GM12878 (cell line): Measurements from ENCODE around the gene CHKA.
A peak's percentile ranks its signal among the peaks of the same experiment; 100 is the strongest.

Experiments
- BCL11A ChIP-seq: IDR thresholded peaks from 2 replicates; pipeline ENCODE4 v1.6.1; 2011; ENCODE audit warnings: low read depth, low read length
- BHLHE40 ChIP-seq, 2 experiments: fragments of 450-650 bp in 1 of 2; IDR thresholded peaks; 2 replicates each; pipeline ENCODE4 v1.6.1; 2011 to 2017; ENCODE audit warnings: low read depth in 2 of 2, borderline replicate concordance in 1 of 2, improper control_type of control experiment in 1 of 2, low read length in 1 of 2, mild to moderate bottlenecking in 1 of 2
- EZH2 ChIP-seq: IDR thresholded peaks from 2 replicates; pipeline ENCODE4 v1.6.1; 2012; ENCODE audit warnings: low read depth, mild to moderate bottlenecking, control low read depth, inconsistent platforms, low read length, borderline replicate concordance; ENCODE audit not compliant: control insufficient read depth
- NFYB ChIP-seq: IDR thresholded peaks from 2 replicates; pipeline ENCODE4 v1.6.1; 2011; ENCODE audit warnings: low read depth, mild to moderate bottlenecking, low read length, improper control_type of control experiment, moderate library complexity; ENCODE audit not compliant: insufficient read depth
- POLR2A ChIP-seq: IDR thresholded peaks from 2 replicates; pipeline ENCODE4 v1.6.1; 2011; ENCODE audit warnings: low read depth, mild to moderate bottlenecking, low read length
- YY1 ChIP-seq: IDR thresholded peaks from 2 replicates; pipeline ENCODE4 v1.6.1; 2011; ENCODE audit warnings: low read depth, mild to moderate bottlenecking, low read length
- TF ChIP-seq, protein P1 (sequence below), 3 experiments: IDR thresholded peaks in 2 of 3; conservative IDR thresholded peaks in 1 of 3; 2 replicates each; pipeline ENCODE4 v1.5.1; 2011; ENCODE audit warnings: low read depth in 3 of 3, low read length in 3 of 3, mild to moderate bottlenecking in 3 of 3, control low read depth in 2 of 3, moderate library complexity in 2 of 3, inconsistent platforms in 1 of 3, mixed read lengths in 1 of 3; ENCODE audit not compliant: control insufficient read depth in 2 of 3, insufficient read depth in 1 of 3; ENCODE audit errors: extremely low read depth in 1 of 3
- TF ChIP-seq, protein P2 (sequence below): IDR thresholded peaks from 2 replicates; pipeline ENCODE4 v1.6.1; 2012; ENCODE audit warnings: mild to moderate bottlenecking, low read depth, low read length
- TF ChIP-seq, protein P3 (sequence below): fragments of 450-650 bp; formaldehyde crosslinking; IDR thresholded peaks from 2 replicates; pipeline ENCODE4 v1.5.0; 2022; ENCODE audit warnings: mild to moderate bottlenecking, missing genetic modification characterization

DNA sequence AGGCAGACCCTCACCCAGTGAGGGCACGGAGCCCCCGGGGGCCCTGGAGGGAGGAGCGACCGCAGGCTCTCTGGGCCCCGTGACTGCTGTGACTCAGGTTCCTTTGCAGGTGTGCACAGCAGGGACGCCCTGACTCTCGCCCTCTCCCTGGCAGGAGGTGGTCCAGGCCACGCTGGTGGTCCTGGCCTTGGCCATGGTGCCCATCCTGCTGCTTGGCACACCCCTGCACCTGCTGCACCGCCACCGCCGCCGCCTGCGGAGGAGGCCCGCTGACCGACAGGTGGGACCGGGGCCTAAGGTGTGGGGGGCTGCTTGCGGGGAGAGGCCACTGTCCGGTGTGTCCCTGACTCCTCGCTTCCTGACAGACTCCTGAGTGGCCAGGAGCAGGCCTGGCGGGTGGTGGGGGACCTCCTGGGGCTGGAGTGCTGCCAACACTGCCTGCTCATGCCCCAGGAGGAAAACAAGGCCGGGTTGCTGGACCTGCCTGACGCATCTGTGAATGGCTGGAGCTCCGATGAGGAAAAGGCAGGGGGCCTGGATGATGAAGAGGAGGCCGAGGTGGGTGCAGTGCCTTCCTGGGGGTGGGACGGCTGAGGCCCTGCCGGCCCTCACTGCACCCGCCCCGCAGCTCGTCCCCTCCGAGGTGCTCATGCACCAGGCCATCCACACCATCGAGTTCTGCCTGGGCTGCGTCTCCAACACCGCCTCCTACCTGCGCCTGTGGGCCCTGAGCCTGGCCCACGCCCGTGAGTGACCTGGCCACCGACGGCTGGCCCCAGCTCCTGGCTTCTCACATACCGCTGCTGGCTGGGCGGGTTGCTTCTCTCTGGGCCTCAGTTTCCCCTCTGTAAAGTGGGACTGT lies 71.4 kb downstream of the CHKA start:
- TF ChIP-seq POLR2A (peak; percentile 59), NFYB (no peak), EZH2 (no peak), YY1 (no peak), BHLHE40 (IDR thresholded peaks at IDR 0.05; ENCODE audit: borderline replicate concordance in 1 of 2, low read depth in 2 of 2, low read length in 1 of 2) (no peak), BCL11A (no peak)
- TF ChIP-seq, protein P1, sequence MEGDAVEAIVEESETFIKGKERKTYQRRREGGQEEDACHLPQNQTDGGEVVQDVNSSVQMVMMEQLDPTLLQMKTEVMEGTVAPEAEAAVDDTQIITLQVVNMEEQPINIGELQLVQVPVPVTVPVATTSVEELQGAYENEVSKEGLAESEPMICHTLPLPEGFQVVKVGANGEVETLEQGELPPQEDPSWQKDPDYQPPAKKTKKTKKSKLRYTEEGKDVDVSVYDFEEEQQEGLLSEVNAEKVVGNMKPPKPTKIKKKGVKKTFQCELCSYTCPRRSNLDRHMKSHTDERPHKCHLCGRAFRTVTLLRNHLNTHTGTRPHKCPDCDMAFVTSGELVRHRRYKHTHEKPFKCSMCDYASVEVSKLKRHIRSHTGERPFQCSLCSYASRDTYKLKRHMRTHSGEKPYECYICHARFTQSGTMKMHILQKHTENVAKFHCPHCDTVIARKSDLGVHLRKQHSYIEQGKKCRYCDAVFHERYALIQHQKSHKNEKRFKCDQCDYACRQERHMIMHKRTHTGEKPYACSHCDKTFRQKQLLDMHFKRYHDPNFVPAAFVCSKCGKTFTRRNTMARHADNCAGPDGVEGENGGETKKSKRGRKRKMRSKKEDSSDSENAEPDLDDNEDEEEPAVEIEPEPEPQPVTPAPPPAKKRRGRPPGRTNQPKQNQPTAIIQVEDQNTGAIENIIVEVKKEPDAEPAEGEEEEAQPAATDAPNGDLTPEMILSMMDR (IDR thresholded peaks at IDR 0.05 in 2 of 3, conservative IDR thresholded peaks at IDR 0.05 in 1 of 3; ENCODE audit: control insufficient read depth in 2 of 3, extremely low read depth in 1 of 3, insufficient read depth in 1 of 3, low read depth in 3 of 3, low read length in 3 of 3) = no peak
- TF ChIP-seq, protein P2, sequence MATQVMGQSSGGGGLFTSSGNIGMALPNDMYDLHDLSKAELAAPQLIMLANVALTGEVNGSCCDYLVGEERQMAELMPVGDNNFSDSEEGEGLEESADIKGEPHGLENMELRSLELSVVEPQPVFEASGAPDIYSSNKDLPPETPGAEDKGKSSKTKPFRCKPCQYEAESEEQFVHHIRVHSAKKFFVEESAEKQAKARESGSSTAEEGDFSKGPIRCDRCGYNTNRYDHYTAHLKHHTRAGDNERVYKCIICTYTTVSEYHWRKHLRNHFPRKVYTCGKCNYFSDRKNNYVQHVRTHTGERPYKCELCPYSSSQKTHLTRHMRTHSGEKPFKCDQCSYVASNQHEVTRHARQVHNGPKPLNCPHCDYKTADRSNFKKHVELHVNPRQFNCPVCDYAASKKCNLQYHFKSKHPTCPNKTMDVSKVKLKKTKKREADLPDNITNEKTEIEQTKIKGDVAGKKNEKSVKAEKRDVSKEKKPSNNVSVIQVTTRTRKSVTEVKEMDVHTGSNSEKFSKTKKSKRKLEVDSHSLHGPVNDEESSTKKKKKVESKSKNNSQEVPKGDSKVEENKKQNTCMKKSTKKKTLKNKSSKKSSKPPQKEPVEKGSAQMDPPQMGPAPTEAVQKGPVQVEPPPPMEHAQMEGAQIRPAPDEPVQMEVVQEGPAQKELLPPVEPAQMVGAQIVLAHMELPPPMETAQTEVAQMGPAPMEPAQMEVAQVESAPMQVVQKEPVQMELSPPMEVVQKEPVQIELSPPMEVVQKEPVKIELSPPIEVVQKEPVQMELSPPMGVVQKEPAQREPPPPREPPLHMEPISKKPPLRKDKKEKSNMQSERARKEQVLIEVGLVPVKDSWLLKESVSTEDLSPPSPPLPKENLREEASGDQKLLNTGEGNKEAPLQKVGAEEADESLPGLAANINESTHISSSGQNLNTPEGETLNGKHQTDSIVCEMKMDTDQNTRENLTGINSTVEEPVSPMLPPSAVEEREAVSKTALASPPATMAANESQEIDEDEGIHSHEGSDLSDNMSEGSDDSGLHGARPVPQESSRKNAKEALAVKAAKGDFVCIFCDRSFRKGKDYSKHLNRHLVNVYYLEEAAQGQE = no peak
- TF ChIP-seq, protein P3, sequence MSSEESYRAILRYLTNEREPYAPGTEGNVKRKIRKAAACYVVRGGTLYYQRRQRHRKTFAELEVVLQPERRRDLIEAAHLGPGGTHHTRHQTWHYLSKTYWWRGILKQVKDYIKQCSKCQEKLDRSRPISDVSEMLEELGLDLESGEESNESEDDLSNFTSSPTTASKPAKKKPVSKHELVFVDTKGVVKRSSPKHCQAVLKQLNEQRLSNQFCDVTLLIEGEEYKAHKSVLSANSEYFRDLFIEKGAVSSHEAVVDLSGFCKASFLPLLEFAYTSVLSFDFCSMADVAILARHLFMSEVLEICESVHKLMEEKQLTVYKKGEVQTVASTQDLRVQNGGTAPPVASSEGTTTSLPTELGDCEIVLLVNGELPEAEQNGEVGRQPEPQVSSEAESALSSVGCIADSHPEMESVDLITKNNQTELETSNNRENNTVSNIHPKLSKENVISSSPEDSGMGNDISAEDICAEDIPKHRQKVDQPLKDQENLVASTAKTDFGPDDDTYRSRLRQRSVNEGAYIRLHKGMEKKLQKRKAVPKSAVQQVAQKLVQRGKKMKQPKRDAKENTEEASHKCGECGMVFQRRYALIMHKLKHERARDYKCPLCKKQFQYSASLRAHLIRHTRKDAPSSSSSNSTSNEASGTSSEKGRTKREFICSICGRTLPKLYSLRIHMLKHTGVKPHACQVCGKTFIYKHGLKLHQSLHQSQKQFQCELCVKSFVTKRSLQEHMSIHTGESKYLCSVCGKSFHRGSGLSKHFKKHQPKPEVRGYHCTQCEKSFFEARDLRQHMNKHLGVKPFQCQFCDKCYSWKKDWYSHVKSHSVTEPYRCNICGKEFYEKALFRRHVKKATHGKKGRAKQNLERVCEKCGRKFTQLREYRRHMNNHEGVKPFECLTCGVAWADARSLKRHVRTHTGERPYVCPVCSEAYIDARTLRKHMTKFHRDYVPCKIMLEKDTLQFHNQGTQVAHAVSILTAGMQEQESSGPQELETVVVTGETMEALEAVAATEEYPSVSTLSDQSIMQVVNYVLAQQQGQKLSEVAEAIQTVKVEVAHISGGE = no peak
